ENCODE measurements around the gene PIP5K1B. TPM values are rescaled to one million over a fixed set of nuclear protein-coding genes. Genes with fewer than 3 reads are reported as not detected.

The PIP5K1B gene
- total RNA-seq, 1 experiment from 2014 or later = not detected

DNA sequence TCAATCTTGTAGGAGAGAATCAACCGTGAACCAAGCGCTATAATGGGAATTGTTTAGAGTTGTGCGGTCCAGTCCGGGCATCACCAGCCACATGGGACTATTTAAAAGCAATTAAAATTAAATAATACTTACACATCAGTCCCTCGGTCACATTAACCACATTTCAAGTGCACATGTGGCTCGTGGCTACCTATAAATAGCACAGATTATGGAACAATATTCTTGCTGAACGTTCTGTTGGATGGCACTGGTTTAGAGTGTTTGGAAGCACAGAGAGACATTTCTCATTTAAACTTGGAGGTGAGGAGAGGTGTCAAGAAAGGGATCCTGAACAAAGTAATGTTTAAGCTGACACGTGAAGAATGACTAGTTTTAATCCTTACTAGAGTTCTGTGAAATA, 12.5 kb upstream of the PIP5K1B start:
- CTCF ChIA-PET = no interaction called here
- intact Hi-C loops (cut with micrococcal nuclease; ENCODE audit: unreplicated experiment) = loop anchor here (10.0 kb wide), 1 partner anchor 48 kb away; no protein-coding TSS in a partner anchor
- Histone ChIP-seq H3K27ac (ENCODE audit: low read length) (no peak overlapping the region), H3K4me3 (ENCODE audit: low read depth in 2 of 2, low read length in 2 of 2) (no peak overlapping the region), H3K36me3 (ENCODE audit: control insufficient read depth, insufficient read depth, low read length) (no peaks in the 10 kb centered on the region), H3K9me3 (ENCODE audit: control insufficient read depth, insufficient read depth, low read depth, low read length) (no peaks in the 10 kb centered on the region), H3K4me1 (ENCODE audit: control insufficient read depth, insufficient read depth, low read length) (no peaks in the 10 kb centered on the region), H3K27me3 (ENCODE audit: control insufficient read depth, insufficient read depth, low read length) (no peaks in the 10 kb centered on the region; the same call in 1 of the 2 replicates)
- POLR2A ChIA-PET = no interaction called here
- TF ChIP-seq SIN3A (IDR thresholded peaks at IDR 0.05; ENCODE audit: borderline replicate concordance, insufficient read depth, low read depth, low read length) (no peak), TCF7L2 (IDR thresholded peaks at IDR 0.05; ENCODE audit: low read depth, low read length) (no peak), POLR2AphosphoS5 (IDR thresholded peaks at IDR 0.05; ENCODE audit: low read depth, low read length) (no peak)
- TF ChIP-seq, protein P1, sequence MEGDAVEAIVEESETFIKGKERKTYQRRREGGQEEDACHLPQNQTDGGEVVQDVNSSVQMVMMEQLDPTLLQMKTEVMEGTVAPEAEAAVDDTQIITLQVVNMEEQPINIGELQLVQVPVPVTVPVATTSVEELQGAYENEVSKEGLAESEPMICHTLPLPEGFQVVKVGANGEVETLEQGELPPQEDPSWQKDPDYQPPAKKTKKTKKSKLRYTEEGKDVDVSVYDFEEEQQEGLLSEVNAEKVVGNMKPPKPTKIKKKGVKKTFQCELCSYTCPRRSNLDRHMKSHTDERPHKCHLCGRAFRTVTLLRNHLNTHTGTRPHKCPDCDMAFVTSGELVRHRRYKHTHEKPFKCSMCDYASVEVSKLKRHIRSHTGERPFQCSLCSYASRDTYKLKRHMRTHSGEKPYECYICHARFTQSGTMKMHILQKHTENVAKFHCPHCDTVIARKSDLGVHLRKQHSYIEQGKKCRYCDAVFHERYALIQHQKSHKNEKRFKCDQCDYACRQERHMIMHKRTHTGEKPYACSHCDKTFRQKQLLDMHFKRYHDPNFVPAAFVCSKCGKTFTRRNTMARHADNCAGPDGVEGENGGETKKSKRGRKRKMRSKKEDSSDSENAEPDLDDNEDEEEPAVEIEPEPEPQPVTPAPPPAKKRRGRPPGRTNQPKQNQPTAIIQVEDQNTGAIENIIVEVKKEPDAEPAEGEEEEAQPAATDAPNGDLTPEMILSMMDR (IDR thresholded peaks at IDR 0.05) = no peak
- TF ChIP-seq, protein P2, sequence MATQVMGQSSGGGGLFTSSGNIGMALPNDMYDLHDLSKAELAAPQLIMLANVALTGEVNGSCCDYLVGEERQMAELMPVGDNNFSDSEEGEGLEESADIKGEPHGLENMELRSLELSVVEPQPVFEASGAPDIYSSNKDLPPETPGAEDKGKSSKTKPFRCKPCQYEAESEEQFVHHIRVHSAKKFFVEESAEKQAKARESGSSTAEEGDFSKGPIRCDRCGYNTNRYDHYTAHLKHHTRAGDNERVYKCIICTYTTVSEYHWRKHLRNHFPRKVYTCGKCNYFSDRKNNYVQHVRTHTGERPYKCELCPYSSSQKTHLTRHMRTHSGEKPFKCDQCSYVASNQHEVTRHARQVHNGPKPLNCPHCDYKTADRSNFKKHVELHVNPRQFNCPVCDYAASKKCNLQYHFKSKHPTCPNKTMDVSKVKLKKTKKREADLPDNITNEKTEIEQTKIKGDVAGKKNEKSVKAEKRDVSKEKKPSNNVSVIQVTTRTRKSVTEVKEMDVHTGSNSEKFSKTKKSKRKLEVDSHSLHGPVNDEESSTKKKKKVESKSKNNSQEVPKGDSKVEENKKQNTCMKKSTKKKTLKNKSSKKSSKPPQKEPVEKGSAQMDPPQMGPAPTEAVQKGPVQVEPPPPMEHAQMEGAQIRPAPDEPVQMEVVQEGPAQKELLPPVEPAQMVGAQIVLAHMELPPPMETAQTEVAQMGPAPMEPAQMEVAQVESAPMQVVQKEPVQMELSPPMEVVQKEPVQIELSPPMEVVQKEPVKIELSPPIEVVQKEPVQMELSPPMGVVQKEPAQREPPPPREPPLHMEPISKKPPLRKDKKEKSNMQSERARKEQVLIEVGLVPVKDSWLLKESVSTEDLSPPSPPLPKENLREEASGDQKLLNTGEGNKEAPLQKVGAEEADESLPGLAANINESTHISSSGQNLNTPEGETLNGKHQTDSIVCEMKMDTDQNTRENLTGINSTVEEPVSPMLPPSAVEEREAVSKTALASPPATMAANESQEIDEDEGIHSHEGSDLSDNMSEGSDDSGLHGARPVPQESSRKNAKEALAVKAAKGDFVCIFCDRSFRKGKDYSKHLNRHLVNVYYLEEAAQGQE (IDR thresholded peaks at IDR 0.05; ENCODE audit: insufficient read depth in 1 of 2, low read depth in 2 of 2, low read length in 1 of 2) = no peak
- ATAC-seq = no peak
- in situ Hi-C loops (cut with HindIII; ENCODE audit: low pct_unique_long_range_greater_than_20kb, low sequenced_read_pairs) = no loop called here
- no TSS peak for BruUV-seq (replicated peaks)
- DNase-seq (ENCODE audit: low read depth, low spot score) = no peak

DNA sequence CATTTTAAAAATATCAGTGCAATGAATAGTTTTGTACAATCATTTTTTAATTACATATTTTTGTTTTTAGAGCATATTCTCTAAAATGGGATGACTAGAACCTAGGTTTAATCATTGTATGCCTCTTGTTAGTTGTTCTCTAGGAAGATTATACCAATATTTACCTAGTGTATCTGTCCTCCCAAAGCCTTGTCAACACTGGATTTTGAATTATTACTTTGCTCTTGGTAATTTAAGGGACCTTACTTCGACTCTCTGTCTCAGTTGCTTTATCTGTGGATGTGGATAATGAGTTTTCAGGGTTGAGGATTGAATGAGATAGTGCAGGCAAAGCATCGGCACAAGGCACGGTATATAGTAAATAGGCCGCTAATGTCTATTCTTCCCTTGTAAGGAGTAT, 10.9 kb upstream of the PIP5K1B start:
- no peaks in the 10 kb centered on the region for H3K9me3 ChIP-seq (ENCODE audit: control insufficient read depth, insufficient read depth, low read depth, low read length)
- CTCF ChIA-PET = no interaction called here
- no peaks in the 10 kb centered on the region for H3K36me3 ChIP-seq (ENCODE audit: control insufficient read depth, insufficient read depth, low read length)
- no peak overlapping the region for H3K4me3 ChIP-seq (ENCODE audit: low read depth in 2 of 2, low read length in 2 of 2)
- no peaks in the 10 kb centered on the region for H3K4me1 ChIP-seq (ENCODE audit: control insufficient read depth, insufficient read depth, low read length)
- no peaks in the 10 kb centered on the region; the same call in 1 of the 2 replicates for H3K27me3 ChIP-seq (ENCODE audit: control insufficient read depth, insufficient read depth, low read length)
- no peak overlapping the region for H3K27ac ChIP-seq (ENCODE audit: low read length)
- BruUV-seq (replicated peaks) = no TSS peak
- DNase-seq (ENCODE audit: low read depth, low spot score) = no peak
- ATAC-seq = no peak
- POLR2A ChIA-PET = no interaction called here
- intact Hi-C loops (cut with micrococcal nuclease; ENCODE audit: unreplicated experiment) = loop anchor here (10.0 kb wide), 1 partner anchor 49 kb away; no protein-coding TSS in a partner anchor
- TF ChIP-seq TCF7L2 (IDR thresholded peaks at IDR 0.05; ENCODE audit: low read depth, low read length) (no peak), SIN3A (IDR thresholded peaks at IDR 0.05; ENCODE audit: borderline replicate concordance, insufficient read depth, low read depth, low read length) (no peak), POLR2AphosphoS5 (IDR thresholded peaks at IDR 0.05; ENCODE audit: low read depth, low read length) (no peak)
- TF ChIP-seq, protein P1 (IDR thresholded peaks at IDR 0.05) = no peak
- TF ChIP-seq, protein P2 (IDR thresholded peaks at IDR 0.05; ENCODE audit: insufficient read depth in 1 of 2, low read depth in 2 of 2, low read length in 1 of 2) = no peak
- in situ Hi-C loops (cut with HindIII; ENCODE audit: low pct_unique_long_range_greater_than_20kb, low sequenced_read_pairs) = no loop called here
